DND-41 (cell line): ENCODE data around the gene ITGB5.

Source experiments
- ATAC-seq: fragments of 200-7000 bp; cut with Tn5 transposase; 3 replicates; pipeline ENCODE4 v1.9.1; 2021; ENCODE audit warnings: low read depth; ENCODE audit not compliant: insufficient read depth
- DNase-seq: peaks from one replicate; pipeline ENCODE4 v3.0.0-alpha.2; 2020
- H2AFZ ChIP-seq: 2 replicates; pipeline ENCODE4 v1.6.0; 2012; ENCODE audit warnings: low read depth, low read length
- H3K27ac ChIP-seq: 2 replicates; pipeline ENCODE4 v1.5.1; 2012; ENCODE audit warnings: low read length, inconsistent platforms
- H3K27me3 ChIP-seq: fragments of 200-600 bp; sonication (generic); 2 replicates; pipeline ENCODE4 v1.6.0; 2012; ENCODE audit warnings: low read length, mild to moderate bottlenecking, inconsistent platforms; ENCODE audit not compliant: insufficient read depth, poor library complexity
- H3K36me3 ChIP-seq: 2 replicates; pipeline ENCODE4 v1.5.1; 2012; ENCODE audit warnings: low read length, inconsistent platforms; ENCODE audit not compliant: insufficient read depth
- H3K4me1 ChIP-seq: 2 replicates; pipeline ENCODE4 v1.5.1; 2012; ENCODE audit warnings: mild to moderate bottlenecking, low read length; ENCODE audit not compliant: insufficient read depth
- H3K4me2 ChIP-seq: 2 replicates; pipeline ENCODE4 v1.6.0; 2012; ENCODE audit warnings: mild to moderate bottlenecking, moderate library complexity, low read length, inconsistent platforms; ENCODE audit not compliant: insufficient read depth
- H3K4me3 ChIP-seq, 2 experiments: fragments of 200-600 bp in 1 of 2; shearing (Covaris generic) in 1 of 2; 2 replicates each; pipeline ENCODE4 v1.5.1; 2012 to 2016; ENCODE audit warnings: inconsistent platforms in 2 of 2, low read length in 2 of 2, mild to moderate bottlenecking in 2 of 2, low read depth in 1 of 2, moderate library complexity in 1 of 2
- H3K79me2 ChIP-seq: 2 replicates; pipeline ENCODE4 v1.6.0; 2012; ENCODE audit warnings: low read length, inconsistent platforms; ENCODE audit not compliant: insufficient read depth
- H3K9ac ChIP-seq: 2 replicates; pipeline ENCODE4 v1.6.0; 2012; ENCODE audit warnings: low read depth, mild to moderate bottlenecking, inconsistent platforms, low read length, moderate library complexity
- H3K9me3 ChIP-seq: 2 replicates; pipeline ENCODE4 v1.5.1; 2012; ENCODE audit warnings: low read length, moderate library complexity, mild to moderate bottlenecking, inconsistent platforms; ENCODE audit not compliant: insufficient read depth, severe bottlenecking
- H4K20me1 ChIP-seq: 2 replicates; pipeline ENCODE4 v1.6.0; 2012; ENCODE audit warnings: low read length; ENCODE audit not compliant: insufficient read depth
- CTCF ChIP-seq: IDR thresholded peaks from 2 replicates; pipeline ENCODE4 v1.5.1; 2012; ENCODE audit warnings: borderline replicate concordance, low read length, moderate library complexity, mild to moderate bottlenecking; ENCODE audit not compliant: poor library complexity, severe bottlenecking; ENCODE audit errors: extremely low read depth
- EZH2 ChIP-seq: IDR thresholded peaks from 3 replicates; pipeline ENCODE4 v1.6.1; 2012; ENCODE audit warnings: borderline replicate concordance, low read depth, mild to moderate bottlenecking, moderate library complexity, low read length, inconsistent platforms; ENCODE audit not compliant: severe bottlenecking

ITGB5 gene

GRCh38 chr3:124769462-124769861, 117.7 kb downstream of the ITGB5 start:
- H3K27ac ChIP-seq, result no peak overlapping the region
- no peak overlapping the region for H3K4me3 ChIP-seq
- no peaks in the 10 kb centered on the region for H3K79me2 ChIP-seq
- no peak for ATAC-seq
- no peak for DNase-seq
- H3K36me3 ChIP-seq, result no peaks in the 10 kb centered on the region
- no peak overlapping the region for H3K9ac ChIP-seq
- no peaks in the 10 kb centered on the region for H3K27me3 ChIP-seq
- H3K4me2 ChIP-seq, result no peak overlapping the region
- no peaks in the 10 kb centered on the region for H3K4me1 ChIP-seq
- no peaks in the 10 kb centered on the region for H4K20me1 ChIP-seq
- no peaks in the 10 kb centered on the region for H3K9me3 ChIP-seq
- TF ChIP-seq CTCF (no peak), EZH2 (no peak)
- no peak overlapping the region for H2AFZ ChIP-seq

- ATAC-seq (peak; percentile 33; the same call in 1 of the 3 replicates), DNase-seq (no peak)
- Histone ChIP-seq H3K79me2 (no peaks in the 10 kb centered on the region), H3K27ac (no peak overlapping the region), H3K4me2 (no peak overlapping the region), H3K4me3 (no peak overlapping the region), H3K36me3 (no peaks in the 10 kb centered on the region), H3K9me3 (no peaks in the 10 kb centered on the region), H3K27me3 (no peaks in the 10 kb centered on the region), H3K9ac (no peak overlapping the region), H3K4me1 (no peaks in the 10 kb centered on the region), H2AFZ (no peak overlapping the region), H4K20me1 (no peaks in the 10 kb centered on the region)
- TF ChIP-seq EZH2 (no peak), CTCF (peak; percentile 38)
These were observed 118.4 kb downstream of the ITGB5 start for GRCh38 chr3:124768812-124769211.

- no peak overlapping the region for H3K9ac ChIP-seq
- DNase-seq, result no peak
- H4K20me1 ChIP-seq, result no peaks in the 10 kb centered on the region
- no peak overlapping the region for H3K27ac ChIP-seq
- H3K4me1 ChIP-seq, result no peaks in the 10 kb centered on the region
- no peak overlapping the region for H2AFZ ChIP-seq
- ATAC-seq, result no peak
- no peak for TF ChIP-seq EZH2
- TF ChIP-seq CTCF, result no peak
- no peak overlapping the region for H3K4me2 ChIP-seq
- H3K4me3 ChIP-seq, result no peak overlapping the region
- H3K36me3 ChIP-seq, result no peaks in the 10 kb centered on the region
- H3K79me2 ChIP-seq, result no peaks in the 10 kb centered on the region
- H3K27me3 ChIP-seq, result no peaks in the 10 kb centered on the region
- H3K9me3 ChIP-seq, result no peaks in the 10 kb centered on the region
These were observed 119.5 kb downstream of the ITGB5 start for GRCh38 chr3:124767691-124768090.

- H3K36me3 ChIP-seq, result no peaks in the 10 kb centered on the region
- DNase-seq, result no peak
- TF ChIP-seq EZH2 (no peak), CTCF (no peak)
- H3K4me3 ChIP-seq, result no peak overlapping the region
- no peak overlapping the region for H2AFZ ChIP-seq
- ATAC-seq, result no peak
- H3K4me2 ChIP-seq, result no peak overlapping the region
- no peaks in the 10 kb centered on the region for H4K20me1 ChIP-seq
- H3K9me3 ChIP-seq, result no peaks in the 10 kb centered on the region
- H3K9ac ChIP-seq, result no peak overlapping the region
- H3K27ac ChIP-seq, result no peak overlapping the region
- H3K79me2 ChIP-seq, result no peaks in the 10 kb centered on the region
- H3K27me3 ChIP-seq, result no peaks in the 10 kb centered on the region
- H3K4me1 ChIP-seq, result no peaks in the 10 kb centered on the region
These were observed 119.9 kb downstream of the ITGB5 start for GRCh38 chr3:124767264-124767663.
